GM21619 (cell line): ENCODE measurements around the gene RALGAPB.
"Not testable (repeated sequence)": the region's sequence is repeated elsewhere in the genome, so short reads cannot be mapped to it uniquely, and the experiment has no call there.

Experiments used
- ATAC-seq: cut with Tn5 transposase; IDR thresholded peaks from one replicate; pipeline ENCODE4 v1.9.1; 2021; ENCODE audit not compliant: unreplicated experiment

Gene RALGAPB

GRCh38 chr20:38581013-38581412 lies 108.4 kb downstream of the RALGAPB start, which contains the start of gene ADIG:
Gene ADIG, plus strand, starts transcription at chr20:38581197. Its CDS starts 54 bp downstream, at chr20:38581251.
- ATAC-seq: no peak

GRCh38 chr20:38581830-38582358 lies 109.3 kb downstream of the RALGAPB start:
- no peak for ATAC-seq

GRCh38 chr20:38583306-38583705 lies 110.7 kb downstream of the RALGAPB start:
- ATAC-seq: no peak

GRCh38 chr20:38584099-38584763 lies 111.6 kb downstream of the RALGAPB start:
- ATAC-seq: no peak

GRCh38 chr20:38585404-38586180 lies 112.9 kb downstream of the RALGAPB start:
- ATAC-seq: no peak

GRCh38 chr20:38586181-38586525 lies 113.5 kb downstream of the RALGAPB start:
- no peak for ATAC-seq

- no peak for ATAC-seq
Measured at GRCh38 chr20:38588303-38588702, 115.7 kb downstream of the RALGAPB start.

GRCh38 chr20:38589351-38589750 lies 116.7 kb downstream of the RALGAPB start:
- ATAC-seq: no peak

GRCh38 chr20:38589967-38590675 lies 117.5 kb downstream of the RALGAPB start:
- no peak for ATAC-seq

GRCh38 chr20:38590676-38591473 lies 118.2 kb downstream of the RALGAPB start:
- no peak for ATAC-seq

GRCh38 chr20:38591474-38592410 lies 119.1 kb downstream of the RALGAPB start:
- ATAC-seq: no peak

GRCh38 chr20:38592411-38592790 lies 119.8 kb downstream of the RALGAPB start:
- ATAC-seq: not testable (repeated sequence)

- ATAC-seq: not testable (repeated sequence)
Measured at GRCh38 chr20:38594281-38594680, 121.6 kb downstream of the RALGAPB start.

- ATAC-seq: not testable (repeated sequence)
Measured at GRCh38 chr20:38595886-38596285, 123.2 kb downstream of the RALGAPB start.

GRCh38 chr20:38599410-38599882 lies 126.8 kb downstream of the RALGAPB start:
- ATAC-seq: no peak

GRCh38 chr20:38600057-38600456 lies 127.4 kb downstream of the RALGAPB start:
- no peak for ATAC-seq

GRCh38 chr20:38601216-38602184 lies 128.9 kb downstream of the RALGAPB start, which contains the start of gene ARHGAP40:
Gene ARHGAP40, plus strand, starts transcription at chr20:38601809.
- no peak for ATAC-seq

- no peak for ATAC-seq
Measured at GRCh38 chr20:38602185-38602581, 129.5 kb downstream of the RALGAPB start.
